HEK293 (cell line): ENCODE measurements around the gene NECTIN4.
A peak's percentile ranks its signal among the peaks of the same experiment; 100 is the strongest.

Experiments used
- CTCF ChIA-PET: fragments of 350-600 bp; formaldehyde crosslinking; extraction: SDS; loops from one replicate; lab custom pipeline; 2021; ENCODE audit warnings: antibody characterized with exemption; lab: Yijun Ruan, JAX
- POLR2A ChIA-PET: fragments of 300-600 bp; formaldehyde crosslinking; extraction: SDS; loops from one replicate; lab custom pipeline; 2020; ENCODE audit warnings: antibody characterized with exemption, inconsistent platforms; lab: Yijun Ruan, JAX
- H3K27ac ChIP-seq: fragments of 200-500 bp; sonication (Bioruptor generic); 2 replicates; pipeline ENCODE4 v1.5.1; 2014; ENCODE audit warnings: low read depth, low read length, control low read depth, inconsistent platforms; ENCODE audit errors: extremely low read depth
- H3K36me3 ChIP-seq, 2 experiments: fragments of 200-500 bp in 1 of 2; sonication (Bioruptor generic) in 1 of 2; 1 replicate in 1 of 2; 2 replicates in 1 of 2; pipeline ENCODE4 v1.5.1; 2014 to 2017; ENCODE audit warnings: inconsistent platforms in 2 of 2, low read length in 2 of 2; ENCODE audit not compliant: control insufficient read depth in 2 of 2, insufficient read depth in 1 of 2
- H3K4me1 ChIP-seq: fragments of 200-500 bp; sonication (Bioruptor generic); 2 replicates; pipeline ENCODE4 v1.5.1; 2014; ENCODE audit warnings: mild to moderate bottlenecking, low read length, inconsistent platforms; ENCODE audit not compliant: control insufficient read depth, insufficient read depth
- H3K4me3 ChIP-seq: 2 replicates; pipeline ENCODE4 v1.5.1; 2011; ENCODE audit warnings: low read depth, mild to moderate bottlenecking, control low read depth, low read length, moderate library complexity
- H3K9me3 ChIP-seq: fragments of 200-500 bp; sonication (Bioruptor generic); 2 replicates; pipeline ENCODE4 v1.5.1; 2014; ENCODE audit warnings: low read depth, low read length, inconsistent platforms; ENCODE audit not compliant: control insufficient read depth, insufficient read depth
- EGR2 ChIP-seq: fragments of 450-650 bp; formaldehyde crosslinking; IDR thresholded peaks from 2 replicates; pipeline ENCODE4 v1.5.1; 2016; ENCODE audit warnings: low read depth, missing biosample characterization, missing genetic modification characterization
- GLIS1 ChIP-seq: fragments of 450-650 bp; formaldehyde crosslinking; IDR thresholded peaks from 2 replicates; pipeline ENCODE4 v1.5.1; 2016; ENCODE audit warnings: missing biosample characterization, missing genetic modification characterization
- GLIS2 ChIP-seq: fragments of 450-650 bp; formaldehyde crosslinking; IDR thresholded peaks from 2 replicates; pipeline ENCODE4 v1.5.1; 2016; ENCODE audit warnings: missing biosample characterization, missing genetic modification characterization
- KLF1 ChIP-seq: fragments of 450-650 bp; formaldehyde crosslinking; IDR thresholded peaks from 2 replicates; pipeline ENCODE4 v1.5.1; 2016; ENCODE audit warnings: missing biosample characterization, missing genetic modification characterization
- MZF1 ChIP-seq: fragments of 450-650 bp; formaldehyde crosslinking; IDR thresholded peaks from 2 replicates; pipeline ENCODE4 v1.5.1; 2017; ENCODE audit warnings: missing biosample characterization, missing genetic modification characterization, borderline replicate concordance
- RBAK ChIP-seq: fragments of 450-650 bp; formaldehyde crosslinking; IDR thresholded peaks from 2 replicates; pipeline ENCODE4 v1.5.1; 2016; ENCODE audit warnings: missing biosample characterization, missing genetic modification characterization
- SP2 ChIP-seq: fragments of 450-650 bp; formaldehyde crosslinking; IDR thresholded peaks from 2 replicates; pipeline ENCODE4 v1.5.1; 2016; ENCODE audit warnings: missing biosample characterization, missing genetic modification characterization
- ZBTB20 ChIP-seq: fragments of 450-650 bp; formaldehyde crosslinking; IDR thresholded peaks from 2 replicates; pipeline ENCODE4 v1.5.1; 2016; ENCODE audit warnings: missing biosample characterization, missing genetic modification characterization
- ZFP37 ChIP-seq: fragments of 450-650 bp; formaldehyde crosslinking; IDR thresholded peaks from 2 replicates; pipeline ENCODE4 v1.5.1; 2016; ENCODE audit warnings: missing biosample characterization, missing genetic modification characterization
- ZFP69B ChIP-seq: fragments of 450-650 bp; formaldehyde crosslinking; IDR thresholded peaks from 2 replicates; pipeline ENCODE4 v1.5.1; 2016; ENCODE audit warnings: missing biosample characterization, missing genetic modification characterization
- ZNF155 ChIP-seq: fragments of 450-650 bp; formaldehyde crosslinking; IDR thresholded peaks from 2 replicates; pipeline ENCODE4 v1.5.1; 2016; ENCODE audit warnings: missing biosample characterization, missing genetic modification characterization
- ZNF16 ChIP-seq: fragments of 450-650 bp; formaldehyde crosslinking; IDR thresholded peaks from 2 replicates; pipeline ENCODE4 v1.5.1; 2016; ENCODE audit warnings: low read depth, missing biosample characterization, missing genetic modification characterization
- ZNF202 ChIP-seq: fragments of 450-650 bp; formaldehyde crosslinking; IDR thresholded peaks from 2 replicates; pipeline ENCODE4 v1.5.1; 2016; ENCODE audit warnings: missing biosample characterization, missing genetic modification characterization, borderline replicate concordance
- ZNF214 ChIP-seq: fragments of 450-650 bp; formaldehyde crosslinking; IDR thresholded peaks from 2 replicates; pipeline ENCODE4 v1.5.1; 2017; ENCODE audit warnings: missing biosample characterization, mild to moderate bottlenecking, missing genetic modification characterization, borderline replicate concordance
- ZNF24 ChIP-seq: fragments of 450-650 bp; formaldehyde crosslinking; IDR thresholded peaks from 2 replicates; pipeline ENCODE4 v1.5.1; 2016; ENCODE audit warnings: missing biosample characterization, missing genetic modification characterization
- ZNF248 ChIP-seq: fragments of 450-650 bp; formaldehyde crosslinking; IDR thresholded peaks from 2 replicates; pipeline ENCODE4 v1.5.1; 2017; ENCODE audit warnings: missing biosample characterization, missing genetic modification characterization
- ZNF354C ChIP-seq: fragments of 450-650 bp; formaldehyde crosslinking; IDR thresholded peaks from 2 replicates; pipeline ENCODE4 v1.5.1; 2016; ENCODE audit warnings: missing biosample characterization, missing genetic modification characterization, low read depth, borderline replicate concordance
- ZNF473 ChIP-seq: fragments of 450-650 bp; formaldehyde crosslinking; IDR thresholded peaks from 2 replicates; pipeline ENCODE4 v1.5.1; 2017; ENCODE audit warnings: missing biosample characterization, missing genetic modification characterization
- ZNF514 ChIP-seq: fragments of 450-650 bp; formaldehyde crosslinking; IDR thresholded peaks from 2 replicates; pipeline ENCODE4 v1.5.1; 2016; ENCODE audit warnings: missing biosample characterization, missing genetic modification characterization
- ZNF544 ChIP-seq: fragments of 450-650 bp; formaldehyde crosslinking; IDR thresholded peaks from 2 replicates; pipeline ENCODE4 v1.5.0; 2017; ENCODE audit warnings: missing biosample characterization, missing genetic modification characterization
- ZNF555 ChIP-seq: fragments of 450-650 bp; formaldehyde crosslinking; conservative IDR thresholded peaks from 2 replicates; pipeline ENCODE4 v1.5.1; 2017; ENCODE audit warnings: missing biosample characterization, mild to moderate bottlenecking, missing genetic modification characterization, inconsistent platforms
- ZNF558 ChIP-seq: fragments of 450-650 bp; formaldehyde crosslinking; IDR thresholded peaks from 2 replicates; pipeline ENCODE4 v1.5.1; 2016; ENCODE audit warnings: missing biosample characterization, missing genetic modification characterization
- ZNF621 ChIP-seq: fragments of 450-650 bp; formaldehyde crosslinking; IDR thresholded peaks from 2 replicates; pipeline ENCODE4 v1.5.1; 2017; ENCODE audit warnings: missing biosample characterization, missing genetic modification characterization
- ZNF658 ChIP-seq: fragments of 450-650 bp; formaldehyde crosslinking; IDR thresholded peaks from 2 replicates; pipeline ENCODE4; 2016; ENCODE audit warnings: missing biosample characterization, missing genetic modification characterization
- ZNF677 ChIP-seq: fragments of 450-650 bp; IDR thresholded peaks from 2 replicates; pipeline ENCODE4 v1.5.0; 2018; ENCODE audit warnings: missing biosample characterization, mild to moderate bottlenecking, missing genetic modification characterization, moderate library complexity
- ZSCAN16 ChIP-seq: fragments of 450-650 bp; formaldehyde crosslinking; IDR thresholded peaks from 2 replicates; pipeline ENCODE4 v1.5.1; 2016; ENCODE audit warnings: missing biosample characterization, missing genetic modification characterization
- TF ChIP-seq, protein P1 (sequence below): fragments of 450-650 bp; formaldehyde crosslinking; IDR thresholded peaks from 2 replicates; pipeline ENCODE4 v1.5.1; 2016; ENCODE audit warnings: missing biosample characterization, missing genetic modification characterization
- TF ChIP-seq, protein P2 (sequence below): fragments of 450-650 bp; formaldehyde crosslinking; IDR thresholded peaks from 2 replicates; pipeline ENCODE4 v1.5.1; 2016; ENCODE audit warnings: missing biosample characterization, missing genetic modification characterization, borderline replicate concordance
- TF ChIP-seq, protein P3 (sequence below): fragments of 450-650 bp; formaldehyde crosslinking; IDR thresholded peaks from 2 replicates; pipeline ENCODE4 v1.5.1; 2016; ENCODE audit warnings: missing biosample characterization, missing genetic modification characterization
- TF ChIP-seq, protein P4 (sequence below): sonication (generic); formaldehyde crosslinking; IDR thresholded peaks from 2 replicates; pipeline ENCODE4 v1.8.1; 2022; ENCODE audit warnings: mild to moderate bottlenecking, moderate library complexity, missing genetic modification reagents

NECTIN4 gene

DNA sequence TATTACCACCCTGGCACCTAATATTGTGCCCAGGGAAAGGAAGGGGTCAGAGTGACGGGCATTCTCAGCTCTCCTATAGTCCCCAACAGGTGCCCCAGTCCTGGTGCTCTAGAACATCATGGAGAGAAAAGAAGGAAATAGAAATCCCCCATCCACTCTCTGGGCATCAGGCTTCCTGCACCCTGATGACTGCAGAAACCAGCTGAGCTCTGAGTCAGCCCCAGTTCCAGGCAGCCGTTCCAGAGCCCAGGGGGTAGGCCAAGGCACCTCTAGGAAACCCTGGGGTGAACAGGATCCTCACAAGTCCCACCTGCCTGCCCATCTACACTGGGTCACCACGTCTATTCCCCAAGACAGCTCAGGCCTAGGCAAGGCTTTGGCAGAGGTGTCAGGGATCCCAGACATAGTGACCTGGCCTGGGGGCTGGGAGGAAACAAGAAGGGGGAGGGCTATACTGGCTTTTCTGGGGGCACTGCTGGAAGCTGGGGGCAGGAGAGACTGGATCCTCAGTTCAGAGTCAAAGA is 709 bp downstream of the NECTIN4 start:
- TF ChIP-seq RBAK (tag by site-specific recombination): no peak
- no peak for TF ChIP-seq ZNF354C (tag by site-specific recombination)
- TF ChIP-seq ZBTB20: no peak
- TF ChIP-seq ZNF248: no peak
- TF ChIP-seq GLIS2 (tag by site-specific recombination): no peak
- TF ChIP-seq ZNF155 (tag by site-specific recombination): no peak
- TF ChIP-seq ZFP37 (tag by site-specific recombination): no peak
- no peak for TF ChIP-seq ZNF658 (tag by site-specific recombination)
- TF ChIP-seq, protein P1, sequence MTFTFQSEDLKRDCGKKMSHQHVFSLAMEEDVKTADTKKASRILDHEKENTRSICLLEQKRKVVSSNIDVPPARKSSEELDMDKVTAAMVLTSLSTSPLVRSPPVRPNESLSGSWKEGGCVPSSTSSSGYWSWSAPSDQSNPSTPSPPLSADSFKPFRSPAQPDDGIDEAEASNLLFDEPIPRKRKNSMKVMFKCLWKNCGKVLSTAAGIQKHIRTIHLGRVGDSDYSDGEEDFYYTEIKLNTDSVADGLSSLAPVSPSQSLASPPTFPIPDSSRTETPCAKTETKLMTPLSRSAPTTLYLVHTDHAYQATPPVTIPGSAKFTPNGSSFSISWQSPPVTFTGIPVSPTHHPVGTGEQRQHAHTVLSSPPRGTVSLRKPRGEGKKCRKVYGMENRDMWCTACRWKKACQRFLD (tag by site-specific recombination): no peak
- no peak for TF ChIP-seq ZNF473
- TF ChIP-seq ZNF16: no peak
- no peak for TF ChIP-seq ZNF677 (tag by site-specific recombination)
- TF ChIP-seq ZNF514: no peak
- no peak for TF ChIP-seq ZNF555 (tag by site-specific recombination)
- TF ChIP-seq, protein P2, sequence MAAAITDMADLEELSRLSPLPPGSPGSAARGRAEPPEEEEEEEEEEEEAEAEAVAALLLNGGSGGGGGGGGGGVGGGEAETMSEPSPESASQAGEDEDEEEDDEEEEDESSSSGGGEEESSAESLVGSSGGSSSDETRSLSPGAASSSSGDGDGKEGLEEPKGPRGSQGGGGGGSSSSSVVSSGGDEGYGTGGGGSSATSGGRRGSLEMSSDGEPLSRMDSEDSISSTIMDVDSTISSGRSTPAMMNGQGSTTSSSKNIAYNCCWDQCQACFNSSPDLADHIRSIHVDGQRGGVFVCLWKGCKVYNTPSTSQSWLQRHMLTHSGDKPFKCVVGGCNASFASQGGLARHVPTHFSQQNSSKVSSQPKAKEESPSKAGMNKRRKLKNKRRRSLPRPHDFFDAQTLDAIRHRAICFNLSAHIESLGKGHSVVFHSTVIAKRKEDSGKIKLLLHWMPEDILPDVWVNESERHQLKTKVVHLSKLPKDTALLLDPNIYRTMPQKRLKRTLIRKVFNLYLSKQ (tag by site-specific recombination): no peak
- TF ChIP-seq SP2 (tag by site-specific recombination): no peak
- Histone ChIP-seq H3K4me1 (no peaks in the 10 kb centered on the region), H3K4me3 (no peak overlapping the region), H3K9me3 (no peaks in the 10 kb centered on the region), H3K27ac (no peak overlapping the region), H3K36me3 (no peaks in the 10 kb centered on the region)
- ChIA-PET POLR2A (no interaction called here), CTCF (interaction anchor here (1.4 kb wide), 1 partner anchor 10 kb away, joined by 4 read pairs; no protein-coding TSS in a partner anchor)

DNA sequence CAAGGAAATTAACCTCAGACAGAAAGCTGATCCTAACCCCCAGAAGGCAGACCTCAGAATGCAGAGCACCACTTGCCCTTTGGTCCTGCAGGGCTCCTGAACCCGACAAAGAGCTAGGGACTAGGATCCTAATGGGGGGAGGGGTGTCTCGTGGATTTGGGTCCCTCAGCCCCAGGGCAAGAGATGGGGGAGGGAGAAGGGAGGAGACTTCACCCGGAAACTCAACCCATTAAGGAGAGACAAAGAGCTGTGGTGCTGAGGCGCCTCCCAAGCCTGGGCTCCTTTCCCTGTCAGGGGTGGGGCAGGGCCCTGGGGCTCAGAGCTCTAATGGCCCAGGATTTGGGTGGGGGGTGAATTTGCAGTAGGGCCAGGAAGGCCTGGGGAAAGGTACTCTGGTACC is 2.9 kb downstream of the NECTIN4 start:
- Histone ChIP-seq H3K27ac (no peak overlapping the region), H3K4me3 (no peak overlapping the region), H3K36me3 (no peaks in the 10 kb centered on the region), H3K9me3 (no peaks in the 10 kb centered on the region), H3K4me1 (no peaks in the 10 kb centered on the region; the same call in 1 of the 2 replicates)
- ChIA-PET CTCF (interaction anchor here (0.6 to 2.5 kb wide), 3 partner anchors 11 to 1000 kb away, joined by 3 to 17 read pairs (median 4); partner anchors contain the start of gene KLHDC9), POLR2A (interaction anchor here (0.9 kb wide), 1 partner anchor 49 kb away, joined by 3 read pairs; no protein-coding TSS in a partner anchor)
- TF ChIP-seq ZNF558 (no peak), ZNF24 (tag by site-specific recombination) (no peak), KLF1 (tag by site-specific recombination) (peak; percentile 94)
- TF ChIP-seq, protein P3, sequence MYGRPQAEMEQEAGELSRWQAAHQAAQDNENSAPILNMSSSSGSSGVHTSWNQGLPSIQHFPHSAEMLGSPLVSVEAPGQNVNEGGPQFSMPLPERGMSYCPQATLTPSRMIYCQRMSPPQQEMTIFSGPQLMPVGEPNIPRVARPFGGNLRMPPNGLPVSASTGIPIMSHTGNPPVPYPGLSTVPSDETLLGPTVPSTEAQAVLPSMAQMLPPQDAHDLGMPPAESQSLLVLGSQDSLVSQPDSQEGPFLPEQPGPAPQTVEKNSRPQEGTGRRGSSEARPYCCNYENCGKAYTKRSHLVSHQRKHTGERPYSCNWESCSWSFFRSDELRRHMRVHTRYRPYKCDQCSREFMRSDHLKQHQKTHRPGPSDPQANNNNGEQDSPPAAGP (tag by site-specific recombination): peak; percentile 63; the same call in 1 of the 2 replicates

DNA sequence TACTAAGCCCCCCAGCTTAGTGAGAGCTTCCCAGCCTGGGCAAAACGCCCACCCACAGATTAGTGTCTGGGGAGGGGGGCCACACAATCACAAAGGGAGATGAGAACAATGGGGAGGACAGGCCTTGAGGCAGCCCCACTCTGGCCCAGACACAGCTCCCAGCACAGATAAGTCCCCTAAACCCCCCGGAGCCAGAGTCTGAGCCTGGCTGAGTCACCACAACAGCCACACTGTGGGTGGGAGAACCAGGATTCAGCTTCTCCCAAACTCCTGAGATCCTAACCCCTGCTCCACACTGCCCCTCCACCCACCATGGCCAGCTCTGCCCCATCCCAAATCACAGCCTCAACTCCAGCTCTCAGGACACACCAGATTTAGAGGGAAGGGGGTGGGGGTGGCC is 4.2 kb downstream of the NECTIN4 start:
- Histone ChIP-seq H3K27ac (no peak overlapping the region), H3K9me3 (no peaks in the 10 kb centered on the region), H3K36me3 (no peaks in the 10 kb centered on the region), H3K4me1 (no peaks in the 10 kb centered on the region; the same call in 1 of the 2 replicates), H3K4me3 (no peak overlapping the region)
- POLR2A ChIA-PET: interaction anchor here (0.6 to 1.6 kb wide), 4 partner anchors 37 to 77 kb away, joined by 3 to 5 read pairs (median 3); partner anchors contain the start of gene F11R
- CTCF ChIA-PET: interaction anchor here (0.5 to 0.6 kb wide), 3 partner anchors 180 to 404 kb away, joined by 3 to 4 read pairs (median 3); no protein-coding TSS in a partner anchor
- TF ChIP-seq ZNF214 (tag by site-specific recombination) (no peak), MZF1 (tag by site-specific recombination) (no peak), ZNF621 (tag by site-specific recombination) (no peak), ZNF677 (tag by site-specific recombination) (no peak), ZNF202 (no peak), ZNF544 (tag by site-specific recombination) (no peak), ZSCAN16 (tag by site-specific recombination) (no peak), ZFP69B (tag by site-specific recombination) (no peak), GLIS1 (peak; percentile 90), ZFP37 (tag by site-specific recombination) (no peak), EGR2 (tag by site-specific recombination) (peak; percentile 29; the same call in 1 of the 2 replicates)
- TF ChIP-seq, protein P4, sequence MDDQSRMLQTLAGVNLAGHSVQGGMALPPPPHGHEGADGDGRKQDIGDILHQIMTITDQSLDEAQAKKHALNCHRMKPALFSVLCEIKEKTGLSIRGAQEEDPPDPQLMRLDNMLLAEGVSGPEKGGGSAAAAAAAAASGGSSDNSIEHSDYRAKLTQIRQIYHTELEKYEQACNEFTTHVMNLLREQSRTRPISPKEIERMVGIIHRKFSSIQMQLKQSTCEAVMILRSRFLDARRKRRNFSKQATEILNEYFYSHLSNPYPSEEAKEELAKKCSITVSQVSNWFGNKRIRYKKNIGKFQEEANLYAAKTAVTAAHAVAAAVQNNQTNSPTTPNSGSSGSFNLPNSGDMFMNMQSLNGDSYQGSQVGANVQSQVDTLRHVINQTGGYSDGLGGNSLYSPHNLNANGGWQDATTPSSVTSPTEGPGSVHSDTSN: no peak
